KOPT-K1 (cell line): Measurements from ENCODE around the gene GCGR.
A peak's percentile ranks its signal among the peaks of the same experiment; 100 is the strongest.
"Not testable (repeated sequence)": the region's sequence is repeated elsewhere in the genome, so short reads cannot be mapped to it uniquely, and the experiment has no call there.

Experiments used
- H3K27ac ChIP-seq: fragments of 200-600 bp; sonication (generic); 2 replicates; pipeline ENCODE4 v1.5.1; 2016; ENCODE audit warnings: antibody characterized with exemption, mild to moderate bottlenecking, low read depth, low read length; ENCODE audit not compliant: poor library complexity, severe bottlenecking
- H3K36me3 ChIP-seq: fragments of 200-600 bp; sonication (generic); 2 replicates; pipeline ENCODE4 v1.5.1; 2017; ENCODE audit warnings: antibody characterized with exemption, mild to moderate bottlenecking, low read length, moderate library complexity; ENCODE audit not compliant: insufficient read depth
- H3K9me3 ChIP-seq: fragments of 200-600 bp; sonication (generic); 2 replicates; pipeline ENCODE4 v1.5.1; 2017; ENCODE audit warnings: antibody characterized with exemption, low read length, mild to moderate bottlenecking; ENCODE audit not compliant: insufficient read depth, poor library complexity, severe bottlenecking

GCGR gene

DNA sequence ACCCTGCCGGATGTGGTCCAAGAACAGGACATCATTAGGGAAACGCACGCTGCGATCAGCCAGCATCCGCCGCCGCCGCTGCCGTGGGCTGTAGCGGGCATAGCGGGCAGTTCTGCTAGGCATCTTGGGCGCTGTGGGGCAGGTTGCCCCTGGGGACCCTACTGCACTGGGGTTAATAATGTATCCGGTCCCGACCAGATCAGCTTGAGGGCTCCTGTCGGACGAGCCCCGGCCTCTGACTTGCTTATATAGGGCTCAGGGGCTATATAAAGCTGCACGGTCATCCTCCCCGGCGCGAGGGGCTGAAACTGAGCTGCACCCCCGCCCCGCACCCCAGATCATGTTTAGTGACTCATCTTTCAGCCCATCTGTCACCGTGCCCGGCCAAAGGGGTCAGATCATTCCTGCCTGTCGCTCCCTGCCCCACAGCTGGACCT lies 30.9 kb downstream of the GCGR start, which contains the start of gene PPP1R27:
PPP1R27 (minus strand) TSS at position 220 of the 437 bp plus-strand sequence; CDS start at position 123, 97 bp downstream.
- Histone ChIP-seq H3K9me3 (no peaks in the 10 kb centered on the region), H3K27ac (peak within 1 kb of the TSS; percentile 97), H3K36me3 (no peaks in the 10 kb centered on the region)

- no peak overlapping the region for H3K27ac ChIP-seq
- H3K36me3 ChIP-seq = peaks cover 6% of the 10 kb centered on the region
These were observed 33.7 kb downstream of the GCGR start for GRCh38 chr17:81837641-81838040.

GRCh38 chr17:81838753-81839255 lies 34.9 kb downstream of the GCGR start:
- Histone ChIP-seq H3K27ac (no peak overlapping the region), H3K9me3 (no peaks in the 10 kb centered on the region), H3K36me3 (peaks cover 18% of the 10 kb centered on the region)

More at GRCh38 chr17:81837641-81838040, 33.7 kb downstream of the GCGR start:
- H3K9me3 ChIP-seq = no peaks in the 10 kb centered on the region

DNA sequence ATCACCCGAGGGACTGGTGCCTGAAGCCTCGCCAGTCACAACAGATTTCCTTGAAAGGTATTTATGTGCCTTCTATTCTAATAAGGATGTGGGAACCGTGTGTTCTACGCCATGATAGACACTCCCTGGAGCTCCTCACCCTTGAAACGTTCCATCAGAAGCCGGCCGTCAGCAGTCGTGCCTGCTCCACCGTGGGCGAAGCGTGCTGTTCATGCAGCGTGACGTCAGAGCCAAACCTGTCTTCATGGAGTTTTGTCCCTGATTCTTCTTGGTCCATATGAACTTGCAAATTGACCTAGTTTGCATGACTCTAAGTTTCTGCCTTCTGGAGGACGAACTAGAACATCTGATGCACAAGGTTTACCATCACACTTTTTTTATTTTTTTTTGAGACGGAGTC lies 35.4 kb downstream of the GCGR start:
- H3K27ac ChIP-seq = no peak overlapping the region
- H3K36me3 ChIP-seq = peaks cover 23% of the 10 kb centered on the region
- H3K9me3 ChIP-seq = no peaks in the 10 kb centered on the region

DNA sequence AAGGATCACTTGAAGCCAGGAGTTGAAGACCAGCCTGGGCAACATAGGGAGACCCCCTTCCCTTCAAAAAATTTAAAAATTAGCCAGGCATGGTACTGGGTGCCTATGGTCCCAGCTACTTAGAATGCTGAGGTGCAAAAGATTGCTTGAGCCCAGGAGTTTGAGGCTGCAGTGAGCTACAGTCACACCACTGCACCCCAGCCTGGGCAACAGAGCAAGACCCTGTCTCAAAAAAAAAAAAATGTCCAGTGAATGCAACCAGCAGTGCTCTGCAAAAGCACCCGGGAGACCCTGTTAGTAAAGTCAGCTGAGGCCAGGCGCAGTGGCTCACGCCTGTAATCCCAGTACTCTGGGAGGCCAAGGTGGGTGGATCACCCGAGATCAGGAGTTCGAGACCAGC lies 36.1 kb downstream of the GCGR start:
- H3K36me3 ChIP-seq = peaks cover 30% of the 10 kb centered on the region
- not testable (repeated sequence) for H3K27ac ChIP-seq, H3K9me3 ChIP-seq

DNA sequence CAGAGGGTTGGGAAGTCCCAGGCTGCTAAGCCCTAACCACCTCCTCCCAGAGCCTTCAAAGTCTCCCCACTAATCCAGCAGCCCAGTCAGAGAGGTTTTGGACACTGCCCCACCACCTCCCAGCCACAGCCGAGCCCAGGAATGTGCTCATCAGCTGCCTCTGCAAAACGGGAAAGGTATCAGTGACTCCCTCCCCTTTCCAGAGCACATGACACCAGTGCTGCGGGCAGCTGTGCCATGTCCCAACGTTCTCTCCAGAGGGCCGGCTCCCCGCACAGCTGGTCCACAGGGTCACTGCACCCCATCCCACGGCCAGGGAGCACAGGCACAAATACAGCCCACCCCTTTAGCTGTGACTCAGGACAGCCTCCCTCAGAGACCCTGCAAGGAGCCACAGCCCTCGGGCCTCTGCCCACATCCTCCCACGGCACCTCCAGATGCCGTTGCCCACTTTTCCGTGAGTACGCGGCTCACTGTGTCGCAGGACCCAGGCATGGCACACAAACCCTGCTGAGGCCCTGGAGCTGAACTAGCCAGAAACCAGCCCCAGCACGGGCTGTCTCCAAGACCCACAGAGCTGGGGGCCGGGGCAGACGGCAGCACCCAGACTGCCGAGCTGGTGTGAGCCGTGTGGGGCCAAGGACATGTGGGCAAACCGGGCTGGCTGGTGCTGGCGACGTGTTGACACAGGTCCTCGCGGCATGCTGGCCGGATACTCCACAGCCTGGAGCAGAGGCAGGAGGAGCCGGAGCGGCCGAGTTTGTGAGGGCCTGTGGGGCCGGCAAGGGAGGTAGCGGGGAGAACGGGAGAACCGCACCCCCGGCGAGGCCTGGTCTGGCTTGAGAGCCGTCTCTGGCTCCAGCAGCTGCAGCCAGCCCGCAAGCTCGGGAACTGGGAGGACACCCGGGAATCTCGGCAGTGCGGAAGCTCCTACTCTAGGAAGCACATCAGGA lies 37.2 kb downstream of the GCGR start:
- Histone ChIP-seq H3K27ac (no peak overlapping the region), H3K9me3 (no peaks in the 10 kb centered on the region), H3K36me3 (peaks cover 41% of the 10 kb centered on the region)

DNA sequence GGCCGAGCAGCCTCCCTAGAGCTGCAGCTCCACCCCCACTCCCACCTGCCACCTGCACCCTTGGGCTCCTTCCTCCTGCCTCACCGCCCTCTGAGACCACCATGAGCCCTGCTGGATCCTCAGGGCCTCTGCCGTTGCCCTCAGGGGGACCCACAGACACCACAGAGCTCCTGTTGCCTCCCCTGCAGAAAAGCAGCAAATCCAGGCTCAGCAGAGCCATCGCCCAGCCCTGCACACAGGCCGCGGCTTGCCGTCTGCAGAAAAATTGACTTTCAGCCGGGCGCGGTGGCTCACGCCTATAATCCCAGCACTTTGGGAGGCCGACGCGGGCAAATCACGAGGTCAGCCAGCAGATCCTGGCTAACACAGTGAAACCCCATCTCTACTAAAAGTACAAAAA lies 37.9 kb downstream of the GCGR start:
- Histone ChIP-seq H3K9me3 (no peaks in the 10 kb centered on the region), H3K27ac (no peak overlapping the region), H3K36me3 (peaks cover 48% of the 10 kb centered on the region)

- Histone ChIP-seq H3K9me3 (no peaks in the 10 kb centered on the region), H3K36me3 (peaks cover 53% of the 10 kb centered on the region), H3K27ac (no peak overlapping the region)
These were observed 38.4 kb downstream of the GCGR start for GRCh38 chr17:81842378-81842724.

DNA sequence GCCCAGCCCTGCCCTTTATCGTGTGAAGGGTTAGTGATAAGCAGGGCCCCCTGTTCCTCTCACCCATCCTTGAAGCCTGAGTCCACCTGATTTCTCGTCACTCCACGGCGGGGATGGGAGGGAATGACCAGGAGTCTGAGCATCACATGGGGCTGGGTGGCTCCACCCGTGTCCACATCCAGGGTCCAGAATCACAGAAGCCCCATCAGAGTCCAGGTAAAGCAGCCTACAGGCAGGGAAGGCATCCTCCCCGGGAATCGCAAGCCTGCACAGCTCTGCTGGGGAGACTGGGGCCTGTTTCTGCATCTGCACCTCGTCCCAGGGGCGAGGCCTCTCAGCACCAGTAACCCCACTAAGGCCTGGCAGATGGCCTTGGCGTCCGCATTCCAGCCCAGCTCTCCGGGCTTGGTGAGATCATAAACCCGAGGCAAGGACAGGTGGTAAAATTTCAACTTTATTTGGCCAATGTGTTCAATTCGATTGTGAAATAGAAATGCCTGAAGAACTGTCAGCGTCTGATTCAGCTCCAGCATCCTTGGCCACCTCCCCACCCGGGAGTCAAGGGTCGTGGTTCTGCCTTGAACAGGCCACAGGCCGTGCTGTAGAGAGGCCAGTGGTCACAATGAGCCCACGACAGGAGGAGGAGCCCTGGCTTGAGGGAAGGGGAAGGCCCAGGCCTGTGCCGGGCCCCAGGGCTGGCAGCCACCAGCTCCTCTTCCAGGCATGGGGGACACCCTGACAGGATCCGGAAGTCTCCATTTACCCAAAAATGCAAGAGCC lies 39.0 kb downstream of the GCGR start:
- no peaks in the 10 kb centered on the region for H3K9me3 ChIP-seq
- no peak overlapping the region for H3K27ac ChIP-seq
- H3K36me3 ChIP-seq = peaks cover 59% of the 10 kb centered on the region

GRCh38 chr17:81843713-81844326 lies 39.9 kb downstream of the GCGR start:
- Histone ChIP-seq H3K36me3 (peaks cover 68% of the 10 kb centered on the region), H3K27ac (no peak overlapping the region), H3K9me3 (no peaks in the 10 kb centered on the region)

DNA sequence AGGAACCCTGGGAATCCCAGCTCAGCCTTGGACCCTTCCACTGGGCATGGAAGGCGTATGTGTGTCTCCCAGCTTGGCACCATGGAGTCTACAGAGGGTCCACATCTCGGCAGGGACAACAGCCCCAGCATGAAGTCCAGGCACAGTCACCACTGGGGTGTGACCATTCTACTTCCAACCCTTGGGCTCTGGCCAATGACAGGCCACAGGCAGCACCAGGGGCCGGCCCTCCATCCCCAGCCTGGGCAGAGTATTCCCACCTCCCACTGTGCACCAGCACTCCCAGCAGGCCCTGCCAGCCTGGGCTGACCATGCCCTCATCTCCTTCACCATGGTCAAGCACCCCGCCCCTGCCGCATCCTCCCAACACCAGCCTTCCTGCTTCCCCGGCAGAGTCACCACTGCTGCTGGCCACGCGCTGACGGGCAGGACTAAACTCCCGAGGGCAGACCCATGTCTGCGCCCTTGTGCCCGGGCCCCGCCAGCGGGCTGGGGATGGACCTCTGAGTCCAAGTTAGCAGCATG lies 40.4 kb downstream of the GCGR start:
- H3K9me3 ChIP-seq = no peaks in the 10 kb centered on the region
- peaks cover 74% of the 10 kb centered on the region for H3K36me3 ChIP-seq
- H3K27ac ChIP-seq = no peak overlapping the region

GRCh38 chr17:81844887-81845286 lies 40.9 kb downstream of the GCGR start:
- Histone ChIP-seq H3K27ac (no peak overlapping the region), H3K9me3 (no peaks in the 10 kb centered on the region), H3K36me3 (peaks cover 79% of the 10 kb centered on the region)

GRCh38 chr17:81845361-81845760 lies 41.4 kb downstream of the GCGR start:
- Histone ChIP-seq H3K27ac (no peak overlapping the region), H3K36me3 (peaks cover 83% of the 10 kb centered on the region), H3K9me3 (no peaks in the 10 kb centered on the region)

GRCh38 chr17:81845881-81846742 lies 42.2 kb downstream of the GCGR start:
- H3K36me3 ChIP-seq = peaks cover 91% of the 10 kb centered on the region
- H3K27ac ChIP-seq = no peak overlapping the region
- no peaks in the 10 kb centered on the region for H3K9me3 ChIP-seq
